Subcutaneous adipose tissue (tissue), 4 donors: ENCODE data around the gene SUPT4H1. TPM values are rescaled to one million over a fixed set of nuclear protein-coding genes. Genes with fewer than 3 reads are reported as not detected.

ENCODE experiments used
- total RNA-seq, 4 donors: library from RNA; depleted of rRNA; stranded (reverse); fragments of >200 nt; gene quantifications; one replicate each; pipeline ENCODE4 v1.1.0, GENCODE V29; 2016
- TF ChIP-seq, protein P1 (sequence below): fragments of 450-650 bp; IDR thresholded peaks from one replicate; pipeline ENCODE4 v1.5.1; 2016; ENCODE audit warnings: low read depth, mild to moderate bottlenecking, control low read depth, antibody characterized with exemption, moderate library complexity

The SUPT4H1 gene
- total RNA-seq, 4 donors from 2014 or later: 27.9 to 58.5 (median 40.9) TPM

DNA sequence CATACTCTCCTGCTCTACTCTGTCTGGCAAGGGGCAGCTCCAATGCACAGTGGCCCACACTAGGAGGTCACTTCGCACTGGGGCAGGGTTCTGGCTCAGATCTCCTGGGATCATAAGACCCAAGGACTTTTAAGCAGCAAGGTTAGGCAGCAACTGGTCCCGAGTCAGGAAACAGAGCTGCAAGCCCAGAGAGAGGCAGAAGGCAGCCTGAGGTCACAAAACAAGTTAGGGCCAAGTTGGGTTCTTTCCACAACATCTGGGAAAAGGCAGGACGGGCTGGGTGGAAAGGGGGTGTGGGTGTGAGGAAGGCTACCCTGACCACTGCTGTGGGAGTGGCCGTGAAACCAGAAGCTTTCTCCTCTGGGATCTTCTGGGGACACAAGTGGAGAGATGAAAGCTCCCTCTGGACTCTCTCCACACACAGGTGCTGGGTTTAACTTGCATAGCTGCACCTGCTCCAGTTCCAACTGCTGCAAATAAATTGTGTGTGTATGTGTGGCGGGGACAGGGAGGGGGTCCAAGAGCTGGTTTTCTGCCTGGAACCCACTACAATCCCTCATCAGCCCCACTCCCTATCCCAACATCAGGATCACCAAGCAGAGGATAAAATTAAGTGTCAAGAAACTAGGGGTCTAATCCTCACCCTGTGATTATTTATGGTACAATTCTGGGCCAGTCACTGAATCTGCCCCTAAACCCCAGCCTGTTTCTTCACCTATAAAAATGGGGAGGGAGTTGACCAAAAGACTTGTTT, 15.4 kb downstream of the SUPT4H1 start:
- TF ChIP-seq, protein P1, sequence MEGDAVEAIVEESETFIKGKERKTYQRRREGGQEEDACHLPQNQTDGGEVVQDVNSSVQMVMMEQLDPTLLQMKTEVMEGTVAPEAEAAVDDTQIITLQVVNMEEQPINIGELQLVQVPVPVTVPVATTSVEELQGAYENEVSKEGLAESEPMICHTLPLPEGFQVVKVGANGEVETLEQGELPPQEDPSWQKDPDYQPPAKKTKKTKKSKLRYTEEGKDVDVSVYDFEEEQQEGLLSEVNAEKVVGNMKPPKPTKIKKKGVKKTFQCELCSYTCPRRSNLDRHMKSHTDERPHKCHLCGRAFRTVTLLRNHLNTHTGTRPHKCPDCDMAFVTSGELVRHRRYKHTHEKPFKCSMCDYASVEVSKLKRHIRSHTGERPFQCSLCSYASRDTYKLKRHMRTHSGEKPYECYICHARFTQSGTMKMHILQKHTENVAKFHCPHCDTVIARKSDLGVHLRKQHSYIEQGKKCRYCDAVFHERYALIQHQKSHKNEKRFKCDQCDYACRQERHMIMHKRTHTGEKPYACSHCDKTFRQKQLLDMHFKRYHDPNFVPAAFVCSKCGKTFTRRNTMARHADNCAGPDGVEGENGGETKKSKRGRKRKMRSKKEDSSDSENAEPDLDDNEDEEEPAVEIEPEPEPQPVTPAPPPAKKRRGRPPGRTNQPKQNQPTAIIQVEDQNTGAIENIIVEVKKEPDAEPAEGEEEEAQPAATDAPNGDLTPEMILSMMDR: no peak

DNA sequence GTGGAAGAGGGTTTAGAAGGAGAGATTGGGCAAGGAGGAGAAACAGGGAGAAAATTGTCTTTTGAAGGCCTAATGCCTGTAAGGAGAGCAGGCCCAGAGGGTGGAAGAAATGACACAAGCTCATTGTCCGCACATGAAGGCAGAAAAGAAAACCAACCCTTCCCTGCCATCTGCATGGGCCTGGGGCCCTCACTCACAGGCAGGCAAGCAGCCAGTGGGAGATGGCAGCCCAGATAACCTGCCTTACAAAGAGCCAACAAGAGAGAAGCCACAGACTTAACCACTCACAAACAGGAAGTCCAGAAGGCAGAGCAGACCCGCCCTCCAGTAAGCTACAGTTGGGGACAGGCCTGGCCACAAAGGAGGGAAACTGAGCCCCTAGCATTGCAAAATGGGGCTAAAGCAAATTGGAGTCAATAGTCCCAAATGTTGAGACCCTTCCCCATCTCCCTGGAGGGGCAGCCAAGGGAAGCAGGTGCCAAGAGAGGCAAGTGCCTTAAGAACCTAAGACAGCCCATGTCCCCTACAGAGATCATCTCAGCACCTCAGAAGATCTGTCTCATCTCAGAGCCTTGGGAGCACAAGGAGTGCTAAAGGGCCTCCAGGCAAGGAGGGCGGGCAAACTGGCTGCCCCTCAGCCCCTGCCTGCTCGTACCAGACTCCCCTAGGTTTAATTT, 16.1 kb downstream of the SUPT4H1 start:
- TF ChIP-seq, protein P1: no peak

DNA sequence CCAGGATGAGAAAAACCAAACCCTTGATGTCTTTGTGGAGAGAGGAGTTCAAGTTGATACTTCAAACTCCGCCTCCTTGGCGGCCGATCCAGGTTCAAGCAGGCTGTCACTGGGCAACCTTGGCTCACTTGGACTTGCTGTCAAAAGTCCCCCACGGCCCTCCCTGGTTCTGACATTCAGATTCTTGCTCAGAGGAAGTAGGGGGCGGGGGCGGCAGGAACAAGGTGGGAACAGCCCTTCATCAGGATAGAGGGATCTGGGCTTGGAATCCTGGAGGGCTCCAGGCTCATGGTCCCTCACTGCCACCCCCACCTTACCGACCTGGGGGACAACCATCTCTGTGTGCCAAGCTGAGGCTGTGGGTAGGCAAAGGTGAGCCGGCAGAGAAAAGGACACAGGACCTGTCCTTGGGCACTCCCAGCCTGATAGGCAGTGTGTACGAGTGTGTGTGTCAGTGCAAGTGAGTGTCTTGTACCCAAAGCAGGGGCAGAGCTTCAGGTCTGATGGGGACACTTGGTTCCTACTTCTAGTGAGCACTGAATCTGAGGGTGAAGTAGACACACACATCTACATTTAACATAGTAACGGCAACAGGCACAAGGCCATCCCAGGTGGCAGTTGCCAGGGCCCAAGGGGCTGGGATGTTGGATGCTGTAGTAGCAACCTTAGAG, 16.8 kb downstream of the SUPT4H1 start:
- TF ChIP-seq, protein P1: no peak

DNA sequence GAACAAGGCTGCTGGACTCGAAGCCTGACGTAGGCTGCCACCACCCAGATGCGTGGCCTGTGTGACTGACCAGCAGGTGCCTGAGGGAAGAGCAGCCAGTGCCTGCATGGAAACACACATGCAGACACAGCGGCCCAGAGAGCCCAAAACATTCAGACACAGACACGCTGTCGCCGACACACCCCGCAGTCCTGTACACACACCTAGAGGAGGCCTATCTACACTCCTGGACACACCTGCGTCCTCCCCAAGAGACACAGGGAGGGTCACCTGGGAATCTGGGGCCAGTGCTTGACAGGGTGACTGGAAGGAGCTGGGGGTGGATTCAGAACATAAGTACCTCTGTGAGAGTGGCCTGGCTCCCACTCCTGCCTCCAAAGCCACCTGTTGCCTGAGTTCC, 17.3 kb downstream of the SUPT4H1 start:
- TF ChIP-seq, protein P1: no peak

DNA sequence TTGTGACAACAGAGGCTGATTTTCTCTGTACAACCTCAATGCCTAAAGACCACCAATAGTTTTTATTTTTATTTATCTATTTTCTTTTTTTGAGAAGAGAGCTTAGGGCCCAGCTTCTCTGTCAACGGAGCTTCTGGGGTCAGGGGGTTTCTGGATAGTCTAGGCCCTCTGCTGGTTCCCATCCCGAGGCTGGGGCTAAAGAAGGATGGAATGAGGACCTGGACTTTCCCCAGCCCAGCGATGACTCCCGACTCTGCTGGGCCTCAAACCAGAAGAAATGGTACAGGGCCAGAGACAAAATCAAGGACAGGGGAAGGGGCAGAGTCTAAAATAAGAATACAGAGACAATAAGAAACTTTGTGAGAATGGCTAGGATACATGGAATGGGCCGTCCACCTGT, 17.7 kb downstream of the SUPT4H1 start:
- TF ChIP-seq, protein P1: no peak

DNA sequence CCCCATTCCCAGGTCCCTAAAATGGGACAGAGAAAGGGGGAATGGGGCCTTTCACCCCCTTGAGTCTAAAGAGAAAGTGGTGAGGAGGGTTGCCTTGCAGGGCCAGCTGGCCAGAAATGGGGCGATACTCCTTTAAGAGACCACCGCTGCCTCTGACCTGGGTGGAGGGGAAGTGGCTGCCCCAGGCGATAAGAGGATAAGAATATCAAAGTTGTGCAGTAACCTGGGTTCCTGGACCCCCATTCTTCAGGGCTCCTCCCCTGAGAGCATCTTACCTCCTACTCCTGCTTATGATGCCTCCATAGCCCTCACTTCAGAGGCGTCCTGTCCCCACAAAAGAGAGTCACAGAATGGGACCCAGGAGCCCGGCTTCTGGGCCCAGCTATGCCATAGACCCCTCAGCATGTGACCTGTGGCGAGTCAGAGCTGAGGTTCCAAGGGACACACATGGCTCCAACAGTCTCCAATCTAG, 18.2 kb downstream of the SUPT4H1 start:
- TF ChIP-seq, protein P1: no peak
